Measurements from ENCODE around the gene NLRC5. TPM values are rescaled to one million over a fixed set of nuclear protein-coding genes. Genes with fewer than 3 reads are reported as not detected.
"Not testable (repeated sequence)": the region's sequence is repeated elsewhere in the genome, so short reads cannot be mapped to it uniquely, and the experiment has no call there.

Gene NLRC5
- total RNA-seq, 5 donors from 2014 or later (not counting 1 experiment from before 2014, with no cell fraction given) = 390 to 711 (median 496) TPM

- no peak overlapping the region for H3K27ac ChIP-seq (ENCODE audit: low read length)
These were observed 77.3 kb downstream of the NLRC5 start for GRCh38 chr16:57066625-57067024.

GRCh38 chr16:57067347-57067746 is 78.0 kb downstream of the NLRC5 start:
- CTCF ChIA-PET = no interaction called here
- H3K27ac Mint-ChIP-seq = peak overlapping the region; percentile 76 to 78
- DNase-seq (no peak), ATAC-seq (replicated peaks in 1 of 4) (no peak)
- peaks cover 56% of the 10 kb centered on the region for H3K36me3 Mint-ChIP-seq
- no peaks in the 10 kb centered on the region for H3K27me3 Mint-ChIP-seq
- no peaks in the 10 kb centered on the region for H3K9me3 ChIP-seq
- H3K27ac ChIP-seq (ENCODE audit: low read length) = no peak overlapping the region
- peaks cover 0 to 15% of the 10 kb centered on the region in 2 experiments for H3K4me1 ChIP-seq (ENCODE audit: control insufficient read depth in 1 of 2, extremely low read depth in 1 of 2, insufficient read depth in 2 of 2, low read length in 2 of 2)
- H3K9me3 Mint-ChIP-seq = no peaks in the 10 kb centered on the region
- H3K4me1 Mint-ChIP-seq = peaks cover 0 to 17% (median 9%) of the 10 kb centered on the region in 3 donors
- 100% methylated on average over 3 of the region's 3 CpGs for WGBS (ENCODE audit: insufficient coverage)
- POLR2A ChIA-PET = no interaction called here
- no peaks in the 10 kb centered on the region for H3K27me3 ChIP-seq (replicated peaks in 1 of 2; ENCODE audit: control insufficient read depth in 2 of 2, extremely low read depth in 1 of 2, insufficient read depth in 2 of 2, low read length in 1 of 2)
- H3K4me3 Mint-ChIP-seq = no peak overlapping the region
- H3K4me3 ChIP-seq (ENCODE audit: control insufficient read depth in 1 of 2, extremely low read depth in 1 of 2, low read length in 1 of 2) = no peak overlapping the region
- peaks cover 2 to 74% of the 10 kb centered on the region in 2 donors for H3K36me3 ChIP-seq (ENCODE audit: control insufficient read depth in 2 of 2, extremely low read depth in 1 of 2, insufficient read depth in 1 of 2, low read length in 1 of 2)

More at GRCh38 chr16:57066625-57067024, 77.3 kb downstream of the NLRC5 start:
- H3K36me3 Mint-ChIP-seq = peaks cover 50% of the 10 kb centered on the region
- Histone ChIP-seq H3K9me3 (no peaks in the 10 kb centered on the region), H3K4me1 (ENCODE audit: control insufficient read depth in 1 of 2, extremely low read depth in 1 of 2, insufficient read depth in 2 of 2, low read length in 2 of 2) (peaks cover 0 to 15% of the 10 kb centered on the region in 2 experiments), H3K27me3 (replicated peaks in 1 of 2; ENCODE audit: control insufficient read depth in 2 of 2, extremely low read depth in 1 of 2, insufficient read depth in 2 of 2, low read length in 1 of 2) (no peaks in the 10 kb centered on the region), H3K36me3 (ENCODE audit: control insufficient read depth in 2 of 2, extremely low read depth in 1 of 2, insufficient read depth in 1 of 2, low read length in 1 of 2) (peaks cover 6 to 73% of the 10 kb centered on the region in 2 donors), H3K4me3 (ENCODE audit: control insufficient read depth in 1 of 2, extremely low read depth in 1 of 2, low read length in 1 of 2) (no peak overlapping the region)
- POLR2A ChIA-PET = no interaction called here
- 92% methylated on average over 4 of the region's 4 CpGs for WGBS (ENCODE audit: insufficient coverage)
- CTCF ChIA-PET = interaction anchor here in 1 of 2 donors (0.7 kb wide), 1 partner anchor 150 kb away, joined by 3 read pairs; no protein-coding TSS in a partner anchor
- no peaks in the 10 kb centered on the region for H3K27me3 Mint-ChIP-seq
- H3K4me1 Mint-ChIP-seq = peaks cover 0 to 17% (median 9%) of the 10 kb centered on the region in 3 donors
- ATAC-seq (replicated peaks in 1 of 4) (peak in 1 of 4 experiments; percentile 17), DNase-seq (no peak)
- H3K9me3 Mint-ChIP-seq = no peaks in the 10 kb centered on the region
- no peak overlapping the region for H3K4me3 Mint-ChIP-seq
- H3K27ac Mint-ChIP-seq = peak overlapping the region; percentile 76 to 78

- Histone ChIP-seq H3K36me3 (ENCODE audit: control insufficient read depth in 2 of 2, extremely low read depth in 1 of 2, insufficient read depth in 1 of 2, low read length in 1 of 2) (peaks cover 8 to 83% of the 10 kb centered on the region in 2 donors), H3K4me1 (ENCODE audit: control insufficient read depth in 1 of 2, extremely low read depth in 1 of 2, insufficient read depth in 2 of 2, low read length in 2 of 2) (peaks cover 0 to 15% of the 10 kb centered on the region in 2 experiments), H3K4me3 (ENCODE audit: control insufficient read depth in 1 of 2, extremely low read depth in 1 of 2, low read length in 1 of 2) (no peak overlapping the region), H3K9me3 (no peaks in the 10 kb centered on the region), H3K27me3 (replicated peaks in 1 of 2; ENCODE audit: control insufficient read depth in 2 of 2, extremely low read depth in 1 of 2, insufficient read depth in 2 of 2, low read length in 1 of 2) (no peaks in the 10 kb centered on the region), H3K27ac (ENCODE audit: low read length) (no peak overlapping the region)
- H3K9me3 Mint-ChIP-seq = no peaks in the 10 kb centered on the region
- H3K4me1 Mint-ChIP-seq = peaks cover 0 to 17% (median 9%) of the 10 kb centered on the region in 3 donors
- H3K27ac Mint-ChIP-seq = peak overlapping the region; percentile 34 to 45
- no peak for ATAC-seq (replicated peaks in 1 of 4)
- DNase-seq = no peak
- POLR2A ChIA-PET = interaction anchor here in 1 of 2 donors (0.5 kb wide), 1 partner anchor 121 kb away, joined by 3 read pairs; no protein-coding TSS in a partner anchor
- H3K27me3 Mint-ChIP-seq = no peaks in the 10 kb centered on the region
- CTCF ChIA-PET = no interaction called here
- 100% methylated on average over 1 of the region's 7 CpGs for WGBS (ENCODE audit: insufficient coverage)
- no peak overlapping the region for H3K4me3 Mint-ChIP-seq
- H3K36me3 Mint-ChIP-seq = peaks cover 64% of the 10 kb centered on the region
These were observed 79.7 kb downstream of the NLRC5 start for GRCh38 chr16:57069053-57069452.

DNA sequence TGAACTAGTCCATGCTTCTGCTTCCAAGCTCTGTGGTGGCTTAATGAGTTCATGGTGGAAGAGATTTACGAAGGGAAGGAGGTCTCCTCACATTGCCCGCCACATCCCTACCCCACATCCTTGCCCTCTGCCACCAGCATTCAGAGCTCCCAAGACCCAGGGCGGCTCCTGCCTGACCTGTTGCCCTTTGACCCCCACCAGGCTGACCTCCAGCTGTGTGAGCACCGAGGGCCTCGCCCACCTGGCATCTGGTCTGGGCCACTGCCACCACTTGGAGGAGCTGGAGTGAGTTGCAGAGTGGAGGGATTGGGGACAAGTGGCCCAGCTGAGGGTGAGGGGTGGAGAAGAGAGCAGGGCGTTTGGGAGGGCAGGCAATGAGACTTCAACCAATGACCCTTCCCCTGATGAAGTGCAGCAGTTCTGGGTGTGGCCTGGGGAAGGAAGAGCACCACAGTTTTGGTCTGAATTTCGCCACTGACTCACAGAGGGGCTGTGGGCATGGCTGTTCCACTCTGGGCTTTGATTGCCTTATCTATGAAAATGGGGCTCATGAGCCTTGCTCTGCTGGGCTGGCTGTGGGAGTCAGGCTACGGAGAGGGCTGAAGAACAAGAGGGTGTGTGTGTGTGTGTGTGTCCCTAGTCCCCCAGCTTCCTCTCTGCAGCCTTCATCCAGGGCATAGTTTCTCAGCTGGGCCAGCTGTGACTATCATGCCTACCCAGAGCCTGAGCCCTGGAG is 80.4 kb downstream of the NLRC5 start:
- H3K4me1 Mint-ChIP-seq = peaks cover 0 to 17% (median 9%) of the 10 kb centered on the region in 3 donors
- H3K36me3 Mint-ChIP-seq = peaks cover 61% of the 10 kb centered on the region
- H3K9me3 ChIP-seq = no peaks in the 10 kb centered on the region
- POLR2A ChIA-PET = interaction anchor here in 1 of 2 donors (0.6 kb wide), 1 partner anchor 9 kb away, joined by 3 read pairs; no protein-coding TSS in a partner anchor
- H3K27ac ChIP-seq (ENCODE audit: low read length) = peak overlapping the region; percentile 16
- peaks cover 0 to 15% of the 10 kb centered on the region in 2 experiments for H3K4me1 ChIP-seq (ENCODE audit: control insufficient read depth in 1 of 2, extremely low read depth in 1 of 2, insufficient read depth in 2 of 2, low read length in 2 of 2)
- H3K4me3 ChIP-seq (ENCODE audit: control insufficient read depth in 1 of 2, extremely low read depth in 1 of 2, low read length in 1 of 2) = no peak overlapping the region
- no peaks in the 10 kb centered on the region for H3K9me3 Mint-ChIP-seq
- WGBS (ENCODE audit: insufficient coverage) = 98% methylated on average over 5 of the region's 8 CpGs
- no peaks in the 10 kb centered on the region for H3K27me3 ChIP-seq (replicated peaks in 1 of 2; ENCODE audit: control insufficient read depth in 2 of 2, extremely low read depth in 1 of 2, insufficient read depth in 2 of 2, low read length in 1 of 2)
- CTCF ChIA-PET = interaction anchor here in 1 of 2 donors (0.7 kb wide), 1 partner anchor 23 kb away, joined by 3 read pairs; no protein-coding TSS in a partner anchor
- no peaks in the 10 kb centered on the region for H3K27me3 Mint-ChIP-seq
- H3K27ac Mint-ChIP-seq = peak overlapping the region; percentile 74 to 77
- H3K4me3 Mint-ChIP-seq = no peak overlapping the region
- peak in 1 of 4 experiments; percentile 17 for ATAC-seq (replicated peaks in 1 of 4)
- DNase-seq = no peak
- H3K36me3 ChIP-seq (ENCODE audit: control insufficient read depth in 2 of 2, extremely low read depth in 1 of 2, insufficient read depth in 1 of 2, low read length in 1 of 2) = peaks cover 11 to 91% of the 10 kb centered on the region in 2 donors

DNA sequence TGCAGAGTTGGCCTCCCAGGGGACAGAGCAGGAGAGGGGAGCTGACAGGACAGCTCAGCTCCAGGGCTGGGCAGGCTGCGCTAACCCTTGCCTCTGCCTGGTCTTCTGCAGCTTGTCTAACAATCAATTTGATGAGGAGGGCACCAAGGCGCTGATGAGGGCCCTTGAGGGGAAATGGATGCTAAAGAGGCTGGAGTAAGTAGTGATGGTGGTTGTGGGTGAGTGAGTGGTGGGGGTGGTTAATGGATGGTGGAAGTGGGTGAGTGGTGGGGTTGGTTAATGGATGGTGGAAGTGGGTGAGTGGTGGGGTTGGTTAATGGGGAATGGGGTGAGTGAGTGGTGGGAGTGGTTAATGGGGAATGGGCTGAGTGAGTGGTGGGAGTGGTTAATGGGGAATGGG is 81.1 kb downstream of the NLRC5 start:
- Histone ChIP-seq H3K27ac (ENCODE audit: low read length) (peak overlapping the region; percentile 39), H3K27me3 (replicated peaks in 1 of 2; ENCODE audit: control insufficient read depth in 2 of 2, extremely low read depth in 1 of 2, insufficient read depth in 2 of 2, low read length in 1 of 2) (no peaks in the 10 kb centered on the region), H3K9me3 (no peaks in the 10 kb centered on the region), H3K36me3 (ENCODE audit: control insufficient read depth in 2 of 2, extremely low read depth in 1 of 2, insufficient read depth in 1 of 2, low read length in 1 of 2) (peaks cover 11 to 90% of the 10 kb centered on the region in 2 donors), H3K4me1 (ENCODE audit: control insufficient read depth in 1 of 2, extremely low read depth in 1 of 2, insufficient read depth in 2 of 2, low read length in 2 of 2) (peaks cover 0 to 14% of the 10 kb centered on the region in 2 experiments), H3K4me3 (ENCODE audit: control insufficient read depth in 1 of 2, extremely low read depth in 1 of 2, low read length in 1 of 2) (no peak overlapping the region)
- H3K4me1 Mint-ChIP-seq = peaks cover 0 to 17% (median 9%) of the 10 kb centered on the region in 3 donors
- H3K9me3 Mint-ChIP-seq = no peaks in the 10 kb centered on the region
- WGBS (ENCODE audit: insufficient coverage) = 92% methylated on average over 2 of the region's 2 CpGs
- H3K27me3 Mint-ChIP-seq = no peaks in the 10 kb centered on the region
- no peak overlapping the region for H3K4me3 Mint-ChIP-seq
- H3K27ac Mint-ChIP-seq = peak overlapping the region; percentile 74 to 77
- CTCF ChIA-PET = interaction anchor here in 1 of 2 donors (0.7 kb wide), 1 partner anchor 23 kb away, joined by 3 read pairs; no protein-coding TSS in a partner anchor
- no peak for ATAC-seq (replicated peaks in 1 of 4)
- H3K36me3 Mint-ChIP-seq = peaks cover 60% of the 10 kb centered on the region
- POLR2A ChIA-PET = no interaction called here
- peak in 2 of 35 experiments; percentile 20 to 29 for DNase-seq

GRCh38 chr16:57071081-57071732 is 81.8 kb downstream of the NLRC5 start:
- CTCF ChIA-PET; ATAC-seq (replicated peaks in 1 of 4); POLR2A ChIA-PET; H3K4me3 Mint-ChIP-seq; H3K9me3 ChIP-seq; H3K4me3 ChIP-seq (ENCODE audit: control insufficient read depth in 1 of 2, extremely low read depth in 1 of 2, low read length in 1 of 2); H3K27me3 ChIP-seq (replicated peaks in 1 of 2; ENCODE audit: control insufficient read depth in 2 of 2, extremely low read depth in 1 of 2, insufficient read depth in 2 of 2, low read length in 1 of 2); H3K9me3 Mint-ChIP-seq; H3K27me3 Mint-ChIP-seq: not testable (repeated sequence)
- peaks cover 0 to 13% of the 10 kb centered on the region in 2 experiments for H3K4me1 ChIP-seq (ENCODE audit: control insufficient read depth in 1 of 2, extremely low read depth in 1 of 2, insufficient read depth in 2 of 2, low read length in 2 of 2)
- peaks cover 65% of the 10 kb centered on the region for H3K36me3 Mint-ChIP-seq
- peak overlapping the region in 1 of 2 donors; percentile 67 for H3K27ac Mint-ChIP-seq
- H3K27ac ChIP-seq (ENCODE audit: low read length) = peak overlapping the region; percentile 39
- peaks cover 14 to 90% of the 10 kb centered on the region in 2 donors for H3K36me3 ChIP-seq (ENCODE audit: control insufficient read depth in 2 of 2, extremely low read depth in 1 of 2, insufficient read depth in 1 of 2, low read length in 1 of 2)
- H3K4me1 Mint-ChIP-seq = peaks cover 0 to 17% (median 9%) of the 10 kb centered on the region in 3 donors
- DNase-seq = peak in 9 of 35 experiments; percentile 6 to 56 (median 26)
- 62% methylated on average over 4 of the region's 4 CpGs for WGBS (ENCODE audit: insufficient coverage)

All from T-cell (primary cell).